Stimulated activated CD4-positive, alpha-beta T cell treated with anti-CD3 and anti-CD28 coated beads, Interleukin-15, amount 100 ng/mL, for 24 hours (primary cell): ENCODE results near the gene HMGN3.

Experiments
- DNase-seq: peaks from one replicate; pipeline ENCODE4 v3.0.0-alpha.2; 2020

Gene HMGN3

DNA sequence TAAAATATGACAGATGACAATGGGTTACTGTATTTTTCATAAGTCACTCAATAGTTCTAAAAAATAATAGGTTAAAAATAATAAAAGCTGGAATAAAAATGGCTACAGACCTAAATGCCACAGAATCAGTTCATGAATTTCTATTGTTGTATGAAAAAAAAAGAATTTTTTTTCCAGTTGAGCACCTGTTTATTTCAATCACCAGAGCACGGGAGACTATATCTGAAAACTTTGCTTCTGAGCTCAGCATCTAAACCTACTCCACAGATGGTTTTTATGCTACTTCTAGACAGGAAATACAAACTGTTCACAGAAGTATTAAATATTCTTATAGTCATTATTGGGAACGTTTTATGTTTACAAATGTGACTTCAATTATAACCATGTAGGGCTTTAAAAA lies 50.4 kb downstream of the HMGN3 start:
- DNase-seq, result no peak

DNA sequence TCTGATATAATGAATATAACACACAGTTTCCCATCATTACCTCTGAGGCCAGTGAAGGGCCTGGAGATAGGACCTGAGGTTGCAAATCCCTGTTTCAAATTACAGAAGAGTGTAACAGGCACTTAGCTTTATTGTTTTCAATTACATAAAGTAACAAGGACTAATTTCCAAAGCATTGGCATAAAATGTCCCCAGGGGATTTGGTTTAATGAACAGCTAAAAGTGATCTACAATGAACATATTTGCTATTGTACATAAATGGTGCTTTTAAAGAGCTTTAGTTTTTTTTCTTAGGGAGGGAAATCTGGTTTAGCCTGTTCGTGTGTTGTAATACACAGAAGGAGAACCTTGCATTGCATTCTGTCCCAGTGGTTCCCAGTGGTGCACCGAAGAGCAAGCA lies 54.4 kb downstream of the HMGN3 start:
- no peak for DNase-seq

DNA sequence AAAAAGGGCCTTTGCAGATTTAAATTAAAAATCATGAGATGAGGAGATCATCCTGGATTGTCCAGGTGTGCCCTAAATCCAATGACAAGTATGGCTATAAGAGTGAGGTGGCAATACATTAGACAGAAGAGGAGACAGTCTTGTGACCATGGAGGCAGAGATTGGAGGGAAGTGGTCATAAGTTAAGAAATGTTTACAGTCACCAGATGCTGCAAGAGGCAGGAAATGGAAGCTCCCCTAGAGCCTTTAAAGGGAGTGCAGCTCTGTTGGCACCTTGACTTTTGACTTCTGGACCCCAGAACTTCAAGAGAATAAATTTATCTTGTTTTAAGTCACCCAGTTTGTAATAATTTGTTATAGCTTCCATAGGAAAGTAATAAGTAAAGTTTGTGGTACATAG lies 61.1 kb downstream of the HMGN3 start:
- no peak for DNase-seq

DNA sequence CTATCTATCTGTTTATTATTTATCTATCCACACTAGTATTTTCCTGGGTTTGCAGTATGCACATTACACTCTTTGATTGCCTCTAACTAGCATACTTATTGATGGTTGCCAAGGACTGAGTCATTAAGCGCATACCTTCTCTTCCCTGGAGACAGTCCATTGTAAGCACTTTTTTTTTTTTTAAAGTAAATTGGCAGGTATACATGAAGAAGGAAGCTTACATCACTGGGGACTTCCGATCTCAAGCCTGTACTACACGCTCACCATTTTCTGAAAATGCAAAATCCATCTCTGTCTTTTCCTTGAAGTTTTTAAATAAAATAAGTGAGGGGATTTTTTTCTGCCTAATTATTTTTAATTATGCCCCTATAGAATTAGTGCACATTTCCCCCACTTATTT lies 63.5 kb downstream of the HMGN3 start:
- DNase-seq, result no peak

DNA sequence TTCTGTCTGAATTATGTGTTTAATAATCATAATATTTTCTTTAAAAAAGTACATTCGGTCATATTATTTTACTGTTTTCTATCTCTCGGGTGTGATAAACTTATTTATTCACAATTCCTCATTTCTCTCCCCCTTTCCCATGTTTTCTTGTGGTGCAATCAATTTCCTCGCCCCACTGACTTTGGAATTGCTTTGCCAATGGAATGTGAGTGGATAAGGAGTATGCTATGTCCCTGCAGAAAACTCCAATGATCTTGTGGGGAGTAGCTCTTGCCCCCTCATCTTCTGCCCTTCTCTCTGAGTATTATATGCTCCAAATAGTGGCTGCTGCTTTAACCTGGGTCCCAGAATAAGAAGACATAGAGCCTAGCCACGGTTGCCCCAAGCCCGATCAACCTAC lies 64.1 kb downstream of the HMGN3 start:
- no peak for DNase-seq

DNA sequence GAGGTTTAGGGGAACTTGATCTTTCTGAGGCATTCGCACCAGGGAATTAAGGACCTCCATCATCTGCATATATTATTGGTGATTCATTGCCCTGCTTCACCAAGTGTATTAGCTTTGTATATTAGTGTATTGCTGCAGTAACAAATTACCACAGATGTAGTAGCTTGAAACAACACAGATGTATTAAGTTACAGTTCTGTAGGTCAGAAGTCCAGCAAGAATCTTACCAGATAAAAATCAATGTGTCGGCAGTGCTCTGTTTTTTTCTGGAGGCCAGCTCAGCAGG lies 65.8 kb downstream of the HMGN3 start:
- DNase-seq, result no peak

- DNase-seq, result no peak
These were observed 66.4 kb downstream of the HMGN3 start for GRCh38 chr6:79167931-79168694.

- DNase-seq, result no peak
These were observed 74.6 kb downstream of the HMGN3 start for GRCh38 chr6:79159846-79160245.

DNA sequence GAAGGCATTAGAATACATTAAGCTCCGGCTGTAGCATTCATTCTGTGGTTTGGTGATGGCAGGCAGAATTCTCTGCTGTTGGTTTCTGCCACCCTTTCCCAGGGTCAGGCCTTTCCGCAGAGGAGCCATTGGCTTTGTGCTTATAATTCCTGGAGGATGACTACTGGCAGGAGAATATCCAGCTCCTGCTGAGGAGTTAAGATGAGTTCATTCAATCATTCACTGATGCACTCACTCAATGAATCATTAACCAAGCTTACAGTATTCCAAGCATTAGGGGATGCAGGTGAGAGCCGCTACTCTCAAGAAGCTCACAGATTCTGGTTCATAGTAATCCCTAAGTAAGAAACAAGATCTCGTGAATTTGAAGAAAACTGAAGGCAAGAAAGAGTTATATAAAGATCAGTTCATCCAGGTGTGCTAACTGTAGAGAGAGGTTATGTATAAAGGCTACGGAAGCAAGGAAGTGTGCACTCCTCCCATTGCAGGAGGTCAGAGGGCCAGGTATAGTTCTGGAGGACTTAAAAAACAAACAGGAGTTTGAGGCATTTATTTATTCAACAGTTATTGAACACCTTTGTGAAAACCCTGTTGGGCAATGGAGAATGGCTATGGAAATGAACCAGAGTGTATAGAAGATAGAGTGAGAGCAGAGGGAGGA lies 75.5 kb downstream of the HMGN3 start:
- DNase-seq, result no peak

GRCh38 chr6:79157961-79158644 lies 76.4 kb downstream of the HMGN3 start:
- no peak for DNase-seq

- DNase-seq, result no peak
These were observed 82.2 kb downstream of the HMGN3 start for GRCh38 chr6:79152269-79152737.
